HUDEP-2 (cell line): ENCODE data around the gene TSSK6.
A peak's percentile ranks its signal among the peaks of the same experiment; 100 is the strongest.
"Not testable (repeated sequence)": the region's sequence is repeated elsewhere in the genome, so short reads cannot be mapped to it uniquely, and the experiment has no call there.

Source experiments
- DNase-seq, 76 experiments: peaks; one replicate each; lab custom pipeline; 2025; ENCODE audit not compliant: unreplicated experiment in 76 of 76; lab: John Stamatoyannopoulos, UW

Gene TSSK6

GRCh38 chr19:19488875-19489690 is 26.3 kb downstream of the TSSK6 start:
- DNase-seq, result peak in 75 of 76 experiments; percentile 50 to 98 (median 91)

- DNase-seq, result peak in 74 of 76 experiments; percentile 25 to 89 (median 75)
Measured at GRCh38 chr19:19487950-19488874, 27.1 kb downstream of the TSSK6 start.

GRCh38 chr19:19487077-19487949 is 28.0 kb downstream of the TSSK6 start:
- no peak for DNase-seq

- no peak for DNase-seq
Measured at GRCh38 chr19:19486343-19487076, 28.8 kb downstream of the TSSK6 start.

GRCh38 chr19:19485998-19486290 is 29.4 kb downstream of the TSSK6 start:
- DNase-seq, result no peak

- DNase-seq, result no peak
Measured at GRCh38 chr19:19485161-19485997, 30.0 kb downstream of the TSSK6 start.

DNA sequence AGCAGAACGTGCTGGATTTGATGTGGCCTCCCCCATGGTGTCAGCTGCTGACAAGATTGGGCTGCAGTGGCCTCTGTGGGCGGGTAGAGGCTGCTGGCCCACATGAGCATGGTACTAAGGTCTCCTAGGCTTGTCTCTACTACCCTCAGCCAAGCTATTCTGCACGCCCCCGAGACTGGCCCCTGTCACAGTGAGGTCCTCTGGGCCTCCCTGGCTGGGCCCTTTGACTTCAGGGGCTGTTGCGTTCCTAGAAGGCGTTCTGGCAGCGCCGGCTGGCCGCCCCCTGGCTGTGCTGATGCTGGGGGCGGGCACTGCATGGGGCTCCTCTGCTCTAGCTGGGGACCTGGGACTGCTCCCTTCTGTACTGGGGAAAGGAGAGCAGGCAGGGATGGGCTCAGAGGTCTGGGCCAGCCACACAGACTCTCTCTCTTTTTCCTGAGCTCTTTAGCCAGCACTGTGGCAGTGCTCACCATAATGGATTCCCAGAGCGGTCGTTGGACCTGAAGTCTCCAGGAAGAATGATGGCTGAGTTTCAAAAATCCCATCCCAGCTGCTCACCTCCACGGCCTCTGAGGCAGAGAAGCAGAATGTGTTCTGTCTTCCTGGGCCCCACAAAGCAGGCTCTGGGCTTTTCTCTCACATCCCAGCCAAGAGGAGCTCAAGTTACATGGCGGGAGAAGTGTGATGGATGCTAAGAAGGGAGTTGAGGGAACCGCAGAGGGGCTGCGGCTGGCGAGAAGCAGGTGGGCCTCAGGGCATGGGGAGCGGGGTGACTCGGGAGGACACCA is 32.3 kb downstream of the TSSK6 start:
- DNase-seq, result peak in 1 of 76 experiments; percentile 23

- DNase-seq, result no peak
Measured at GRCh38 chr19:19480688-19481087, 34.7 kb downstream of the TSSK6 start.

DNA sequence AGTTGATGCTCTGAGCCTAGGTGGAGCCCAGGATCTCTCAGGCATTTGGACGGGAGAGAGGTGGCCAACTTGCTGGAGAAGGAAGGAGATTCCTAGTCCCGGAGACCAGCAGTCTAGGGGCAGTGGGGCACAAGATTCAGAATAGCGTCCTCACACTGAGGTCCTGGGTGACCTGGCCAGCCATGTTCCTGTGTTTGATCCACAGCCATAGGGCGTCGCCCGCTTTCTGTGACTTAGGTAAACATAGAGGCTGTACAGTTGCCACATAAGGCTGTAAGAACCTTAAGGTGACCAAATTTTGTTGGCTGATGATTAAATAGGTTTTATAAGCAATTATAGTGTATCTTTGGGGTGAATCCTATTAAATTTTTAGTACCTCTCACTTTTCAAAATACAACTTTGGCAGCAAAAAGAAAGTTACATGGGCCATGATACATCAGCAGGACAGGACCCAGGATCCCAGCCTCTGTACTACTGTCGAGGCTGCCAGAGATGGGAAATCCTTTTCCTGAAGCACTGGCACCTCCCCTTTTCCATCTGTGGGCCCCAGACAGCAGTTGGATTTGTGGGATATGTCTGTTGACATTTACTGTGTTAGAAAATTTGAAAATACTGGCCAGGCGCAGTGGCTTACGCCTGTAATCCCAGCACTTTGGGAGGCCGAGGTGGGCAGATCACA is 37.5 kb downstream of the TSSK6 start:
- DNase-seq, result no peak

DNA sequence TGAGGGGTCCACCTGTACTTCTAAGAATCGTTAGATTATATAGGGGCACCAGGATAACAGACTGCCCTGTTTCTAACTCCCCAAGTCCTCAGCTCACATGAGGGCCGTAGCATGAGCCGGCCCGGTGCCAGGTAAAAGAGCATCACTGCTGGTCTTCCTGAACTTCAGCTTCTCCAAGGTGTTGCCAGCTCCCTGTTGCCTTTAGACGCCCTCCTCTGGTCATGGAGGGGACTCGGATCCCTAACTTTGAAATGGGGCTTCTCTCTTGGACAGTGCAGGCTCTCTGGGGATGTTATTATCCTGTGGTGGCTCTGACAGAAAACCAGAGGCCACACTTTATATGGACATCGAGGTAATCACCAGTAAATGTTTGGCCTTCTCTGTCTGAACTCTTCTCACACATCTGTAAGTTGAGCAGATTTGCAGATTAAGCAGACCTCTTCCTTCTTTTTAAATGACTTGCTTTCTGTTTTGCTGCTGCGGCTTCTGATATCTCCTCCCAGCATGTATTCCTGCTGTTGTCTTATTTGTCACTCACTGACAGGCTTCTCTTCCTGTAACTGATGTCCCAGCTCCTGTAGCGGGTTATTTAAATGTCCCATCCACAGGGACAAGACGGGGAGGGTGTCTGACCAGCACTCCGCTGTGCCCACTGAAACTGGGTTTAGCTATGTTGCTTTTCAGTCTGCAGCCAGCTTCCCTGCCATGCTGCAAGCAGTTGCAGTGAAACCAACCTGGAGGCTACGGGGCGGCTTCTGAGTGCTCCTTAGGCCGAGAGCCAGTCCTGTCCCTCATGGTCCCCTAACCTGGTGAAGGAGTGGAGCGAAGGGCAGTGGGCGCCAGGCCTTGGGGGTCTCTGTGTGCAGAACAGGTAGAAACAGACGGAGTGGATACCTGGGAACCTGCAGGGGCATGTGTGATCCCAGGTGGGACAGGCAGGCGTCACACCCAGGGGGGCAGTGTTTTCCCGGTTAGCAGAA is 39.2 kb downstream of the TSSK6 start:
- peak in 18 of 76 experiments; percentile 11 to 61 (median 28) for DNase-seq

GRCh38 chr19:19475015-19475765 is 40.2 kb downstream of the TSSK6 start:
- DNase-seq, result no peak

- DNase-seq, result not testable (repeated sequence)
Measured at GRCh38 chr19:19472106-19472505, 43.2 kb downstream of the TSSK6 start.

DNA sequence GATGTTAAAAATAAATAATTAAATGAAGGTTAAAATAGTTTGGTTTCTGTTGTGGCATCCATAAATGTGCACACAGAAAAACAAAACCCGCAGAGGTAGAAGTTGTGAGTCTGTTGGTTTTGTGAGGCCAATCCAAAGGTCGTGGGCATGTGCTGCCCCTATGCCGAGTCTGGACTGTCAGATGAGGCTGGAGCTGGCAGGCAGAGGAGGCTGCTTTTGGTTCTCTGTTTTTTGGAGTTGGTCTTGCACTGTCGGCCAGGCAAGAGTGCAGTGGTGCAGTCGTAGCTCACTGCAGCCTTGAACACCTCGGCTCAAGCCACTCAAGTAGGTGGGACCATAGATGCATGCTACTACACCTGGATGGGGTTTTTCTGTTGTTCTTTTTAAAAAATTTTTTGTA is 43.7 kb downstream of the TSSK6 start:
- no peak for DNase-seq

DNA sequence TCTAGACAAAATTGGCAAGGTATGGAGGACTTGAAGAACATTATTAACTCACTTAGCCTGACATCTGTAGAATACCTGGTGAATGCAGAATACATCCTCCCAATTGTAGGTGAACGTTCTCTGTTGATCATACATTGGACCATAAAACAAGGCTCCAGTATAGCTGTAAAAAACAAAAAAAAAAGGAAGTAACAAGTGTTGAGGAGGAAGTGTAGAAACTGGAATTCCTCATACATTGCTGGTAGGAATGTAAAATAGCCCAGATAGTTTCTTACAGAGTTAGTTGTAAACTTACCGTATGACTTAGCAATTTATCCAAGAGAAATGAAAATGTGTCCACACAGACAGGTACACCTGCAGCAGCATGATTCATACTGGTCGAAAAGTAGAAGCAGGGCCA is 44.8 kb downstream of the TSSK6 start:
- no peak for DNase-seq

GRCh38 chr19:19468424-19469050 is 46.8 kb downstream of the TSSK6 start:
- peak in 1 of 76 experiments; percentile 20 for DNase-seq

DNA sequence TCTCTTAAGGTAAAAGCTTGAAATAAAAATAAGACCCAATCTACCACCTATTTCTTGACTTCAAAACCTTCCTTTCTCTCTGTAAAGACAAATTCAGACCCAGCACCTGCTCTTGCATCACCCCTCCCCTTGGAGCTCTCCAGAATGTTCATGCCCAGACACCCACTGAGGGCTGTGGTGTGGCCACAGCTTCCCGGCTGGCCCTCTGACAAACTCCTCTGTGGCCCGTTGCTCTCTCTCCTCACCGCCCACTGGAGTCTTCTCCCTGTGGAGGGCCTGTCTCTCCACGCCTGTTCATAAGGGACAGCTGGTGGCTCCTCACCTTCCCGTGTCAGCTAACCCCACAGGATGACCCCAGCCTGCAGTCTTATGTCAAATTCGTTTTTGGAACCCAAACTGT is 49.1 kb downstream of the TSSK6 start:
- DNase-seq, result no peak
